GM12878 (cell line): ENCODE measurements around the gene LIMA1. TPM values are rescaled to one million over a fixed set of nuclear protein-coding genes. Genes with fewer than 3 reads are reported as not detected.
A peak's percentile ranks its signal among the peaks of the same experiment; 100 is the strongest.

Source experiments
- ATAC-seq: fragments of 200-7000 bp; cut with Tn5 transposase; 3 replicates; pipeline ENCODE4 v1.9.1; 2020; ENCODE audit warnings: mild to moderate bottlenecking, moderate library complexity
- BruUV-seq: library from RNA; stranded (reverse); fragments of 400-500 nt; replicated peaks from 2 replicates; lab custom pipeline; 2021; lab: Mats Ljungman, UMichigan
- CTCF ChIA-PET: fragments of 300-600 bp; sonication (Branson Sonifier 250); formaldehyde crosslinking; extraction: SDS; loops from one replicate; lab custom pipeline; 2021; ENCODE audit warnings: inconsistent platforms; lab: Yijun Ruan, JAX
- POLR2A ChIA-PET: fragments of 350-600 bp; formaldehyde crosslinking; extraction: SDS; loops from one replicate; lab custom pipeline; 2021; ENCODE audit warnings: inconsistent platforms; lab: Charles Lee
- RAD21 ChIA-PET: fragments of 300-600 bp; sonication (Branson Sonifier 250); formaldehyde crosslinking; loops from one replicate; lab custom pipeline; 2023; ENCODE audit warnings: antibody characterized with exemption; ENCODE audit not compliant: unreplicated experiment; lab: Charles Lee
- SMC1A ChIA-PET: fragments of 300-600 bp; sonication (Branson Sonifier 250); formaldehyde crosslinking; loops from one replicate; lab custom pipeline; 2023; ENCODE audit not compliant: unreplicated experiment, uncharacterized antibody; lab: Charles Lee
- DNase-seq: peaks from one replicate; pipeline ENCODE4 v3.0.0-alpha.2; 2011; ENCODE audit warnings: low read depth, low spot score
- FAIRE-seq: peaks from 3 replicates; lab custom pipeline; 2011; peaks lifted over from hg19 to GRCh38; lab: Jason Lieb, UNC
- H2AFZ ChIP-seq: 2 replicates; pipeline ENCODE4 v1.6.0; 2011; ENCODE audit warnings: low read depth, low read length, control low read depth; ENCODE audit not compliant: control insufficient read depth
- H3K27ac ChIP-seq: 2 replicates; pipeline ENCODE4 v1.5.1; 2011; ENCODE audit warnings: control low read depth; ENCODE audit not compliant: control insufficient read depth, insufficient read depth
- H3K27me3 ChIP-seq, 2 experiments: replicated peaks in 1 of 2; 2 replicates each; pipeline versions ENCODE4 v1.6.0 to v1.6.1; 2011; ENCODE audit warnings: low read length in 1 of 2; ENCODE audit not compliant: control insufficient read depth in 2 of 2, insufficient read depth in 2 of 2
- H3K36me3 ChIP-seq, 2 experiments: 2 replicates each; pipeline ENCODE4 v1.5.1; 2011; ENCODE audit warnings: low read length in 1 of 2; ENCODE audit not compliant: control insufficient read depth in 2 of 2, insufficient read depth in 2 of 2
- H3K4me1 ChIP-seq: 2 replicates; pipeline ENCODE4 v1.6.1; 2011; ENCODE audit warnings: mild to moderate bottlenecking, low read length, moderate library complexity, mixed read lengths; ENCODE audit not compliant: control insufficient read depth, insufficient read depth
- H3K4me2 ChIP-seq: 2 replicates; pipeline ENCODE4 v1.6.0; 2011; ENCODE audit warnings: control low read depth; ENCODE audit not compliant: control insufficient read depth, insufficient read depth
- H3K4me3 ChIP-seq: fragments of 200-600 bp; sonication (generic); 2 replicates; pipeline ENCODE4 v1.5.1; 2016
- H3K79me2 ChIP-seq: 2 replicates; pipeline ENCODE4 v1.6.0; 2011; ENCODE audit warnings: low read length; ENCODE audit not compliant: control insufficient read depth, insufficient read depth
- H3K9ac ChIP-seq: 2 replicates; pipeline ENCODE4 v1.8.0; 2011; ENCODE audit warnings: low read length, control low read depth, mixed read lengths; ENCODE audit not compliant: control insufficient read depth, insufficient read depth
- H3K9me3 ChIP-seq: replicated peaks from 3 replicates; pipeline ENCODE4 v1.5.1; 2011; ENCODE audit warnings: mild to moderate bottlenecking, low read length; ENCODE audit not compliant: control insufficient read depth, insufficient read depth
- H4K20me1 ChIP-seq: 2 replicates; pipeline ENCODE4 v1.6.0; 2011; ENCODE audit not compliant: control insufficient read depth, insufficient read depth
- ESRRA ChIP-seq: IDR thresholded peaks from 2 replicates; pipeline ENCODE4 v1.6.1; 2012; ENCODE audit warnings: mild to moderate bottlenecking, low read length, improper control_type of control experiment
- MLLT1 ChIP-seq: fragments of 450-650 bp; IDR thresholded peaks from 2 replicates; pipeline ENCODE4 v1.6.1; 2016; ENCODE audit warnings: mild to moderate bottlenecking
- PKNOX1 ChIP-seq: fragments of 450-650 bp; IDR thresholded peaks from 2 replicates; pipeline ENCODE4 v1.6.1; 2016; ENCODE audit warnings: mild to moderate bottlenecking
- STAT3 ChIP-seq: IDR thresholded peaks from 2 replicates; pipeline ENCODE4 v1.6.1; 2011; ENCODE audit warnings: low read depth, low read length, improper control_type of control experiment
- WGBS: methylation state at CpG from one replicate; pipeline ENCODE4 v1.1.6; 2016; ENCODE audit warnings: low lambda C conversion rate; ENCODE audit not compliant: insufficient replicate concordance, insufficient coverage; ENCODE audit errors: missing lambda C conversion rate; 5-methylcytosine and 5-hydroxymethylcytosine counted together
- in situ Hi-C: fragments of 300-500 bp; cut with MboI; formaldehyde crosslinking; loops from 9 replicates; pipeline ENCODE4 v1.14.3; 2018; ENCODE audit warnings: mixed read lengths
- intact Hi-C: fragments of 100-400 bp; cut with micrococcal nuclease; formaldehyde crosslinking; loops from one replicate; pipeline ENCODE4 v1.14.2; 2022; ENCODE audit not compliant: unreplicated experiment
- polyA plus RNA-seq, 11 experiments: library from polyadenylated mRNA; depleted of rRNA in 4 of 11; unstranded in 6 of 11; stranded (reverse) in 5 of 11; fragments of >200 nt; fragmentation: Nextera tagmentation in 4 of 11; fragmentation: Illumina TruSeq in 1 of 11; extraction: Ambion mirVana in 4 of 11; extraction: Trizol in 1 of 11; gene quantifications; 1 replicate in 1 of 11; 2 replicates in 10 of 11; pipeline versions ENCODE4 v1.2.1 to v1.2.3, GENCODE V29; 2011 to 2016; ENCODE audit warnings: inconsistent platforms in 2 of 11, missing spikeins in 2 of 11, low read depth in 1 of 11
- total RNA-seq, 4 experiments: library from RNA; depleted of rRNA in 3 of 4; stranded (reverse); fragments of >200 nt in 3 of 4; fragmentation: Illumina TruSeq in 1 of 4; extraction: Trizol in 1 of 4; gene quantifications; 2 replicates each; pipeline versions ENCODE4 v1.2.1 to v1.2.3, GENCODE V29; 2013 to 2021

The LIMA1 gene
- total and polyA plus RNA-seq, 10 of the 15 experiments (the other 5 are each of a cell fraction or from before 2014, with no cell fraction given) = 53.2 to 109 (median 60.8) TPM

GRCh38 chr12:50164963-50165362 lies 118.4 kb downstream of the LIMA1 start:
- TF ChIP-seq STAT3 (no peak), ESRRA (no peak), MLLT1 (peak; percentile 65; the same call in 1 of the 2 replicates), PKNOX1 (no peak)
- DNase-seq (no peak), ATAC-seq (no peak), FAIRE-seq (no peak)
- BruUV-seq = no TSS peak
- no peaks in the 10 kb centered on the region for H4K20me1 ChIP-seq
- no peak overlapping the region for H3K9ac ChIP-seq
- no peaks in the 10 kb centered on the region for H3K27me3 ChIP-seq
- ChIA-PET RAD21 (no interaction called here), SMC1A (interaction anchor here (1.3 to 4.7 kb wide), 3 partner anchors 34 to 57 kb away, joined by 3 to 36 read pairs (median 6); partner anchors contain the start of gene COX14), POLR2A (interaction anchor here (5.7 kb wide), 1 partner anchor 53 kb away, joined by 72 read pairs; the partner anchor contains the start of gene COX14), CTCF (interaction anchor here (18.0 kb wide), 1 partner anchor 54 kb away, joined by 257 read pairs; the partner anchor contains the start of gene COX14)
- in situ Hi-C loops (no loop called here), intact Hi-C loops (loop anchor here (5.0 kb wide), 1 partner anchor 38 kb away; no protein-coding TSS in a partner anchor)
- peaks cover 2% of the 10 kb centered on the region; the same call in 1 of the 3 replicates for H3K9me3 ChIP-seq
- H3K79me2 ChIP-seq = peaks cover 40% of the 10 kb centered on the region
- no peak overlapping the region for H3K27ac ChIP-seq
- H3K36me3 ChIP-seq = no peaks in the 10 kb centered on the region
- no peaks in the 10 kb centered on the region for H3K4me1 ChIP-seq
- no peak overlapping the region for H2AFZ ChIP-seq
- H3K4me3 ChIP-seq = no peak overlapping the region
- H3K4me2 ChIP-seq = no peak overlapping the region
- WGBS = 97% methylated on average over 18 of the region's 20 CpGs
